ENCODE data around the gene ABCA12.

The ABCA12 gene

DNA sequence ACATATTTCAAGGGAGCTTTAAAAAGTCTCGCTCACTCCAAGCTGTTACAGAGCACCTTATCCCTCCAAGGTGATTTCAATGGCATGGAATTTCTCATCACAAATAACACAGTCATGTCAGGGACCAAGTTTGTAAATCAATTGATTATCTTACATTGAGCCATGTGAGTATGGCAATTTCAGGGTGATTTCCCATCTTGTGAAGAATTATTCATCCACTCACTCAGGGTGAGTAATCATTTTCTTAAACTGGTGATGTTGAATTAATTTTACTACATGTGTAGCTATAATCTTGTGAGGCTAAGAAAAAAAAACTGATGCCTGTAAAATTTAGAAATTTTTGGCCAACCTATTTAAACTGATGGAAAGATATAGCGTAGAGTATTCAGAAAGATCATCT is 3.3 kb upstream of the ABCA12 start:
- TF ChIP-seq, protein P1, sequence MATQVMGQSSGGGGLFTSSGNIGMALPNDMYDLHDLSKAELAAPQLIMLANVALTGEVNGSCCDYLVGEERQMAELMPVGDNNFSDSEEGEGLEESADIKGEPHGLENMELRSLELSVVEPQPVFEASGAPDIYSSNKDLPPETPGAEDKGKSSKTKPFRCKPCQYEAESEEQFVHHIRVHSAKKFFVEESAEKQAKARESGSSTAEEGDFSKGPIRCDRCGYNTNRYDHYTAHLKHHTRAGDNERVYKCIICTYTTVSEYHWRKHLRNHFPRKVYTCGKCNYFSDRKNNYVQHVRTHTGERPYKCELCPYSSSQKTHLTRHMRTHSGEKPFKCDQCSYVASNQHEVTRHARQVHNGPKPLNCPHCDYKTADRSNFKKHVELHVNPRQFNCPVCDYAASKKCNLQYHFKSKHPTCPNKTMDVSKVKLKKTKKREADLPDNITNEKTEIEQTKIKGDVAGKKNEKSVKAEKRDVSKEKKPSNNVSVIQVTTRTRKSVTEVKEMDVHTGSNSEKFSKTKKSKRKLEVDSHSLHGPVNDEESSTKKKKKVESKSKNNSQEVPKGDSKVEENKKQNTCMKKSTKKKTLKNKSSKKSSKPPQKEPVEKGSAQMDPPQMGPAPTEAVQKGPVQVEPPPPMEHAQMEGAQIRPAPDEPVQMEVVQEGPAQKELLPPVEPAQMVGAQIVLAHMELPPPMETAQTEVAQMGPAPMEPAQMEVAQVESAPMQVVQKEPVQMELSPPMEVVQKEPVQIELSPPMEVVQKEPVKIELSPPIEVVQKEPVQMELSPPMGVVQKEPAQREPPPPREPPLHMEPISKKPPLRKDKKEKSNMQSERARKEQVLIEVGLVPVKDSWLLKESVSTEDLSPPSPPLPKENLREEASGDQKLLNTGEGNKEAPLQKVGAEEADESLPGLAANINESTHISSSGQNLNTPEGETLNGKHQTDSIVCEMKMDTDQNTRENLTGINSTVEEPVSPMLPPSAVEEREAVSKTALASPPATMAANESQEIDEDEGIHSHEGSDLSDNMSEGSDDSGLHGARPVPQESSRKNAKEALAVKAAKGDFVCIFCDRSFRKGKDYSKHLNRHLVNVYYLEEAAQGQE (IDR thresholded peaks at IDR 0.05; ENCODE audit: insufficient read depth in 1 of 2, low read depth in 2 of 2, low read length in 2 of 2) = no peak
- TF ChIP-seq SIN3A (IDR thresholded peaks at IDR 0.05; ENCODE audit: borderline replicate concordance, insufficient read depth, low read length) = no peak
- no peak for TF ChIP-seq TAF1 (IDR thresholded peaks at IDR 0.05; ENCODE audit: borderline replicate concordance, insufficient read depth, low read length)
- TF ChIP-seq POLR2AphosphoS5 (IDR thresholded peaks at IDR 0.05; ENCODE audit: low read depth, low read length) = no peak
- no peak for TF ChIP-seq FOXP2 (optimal IDR thresholded peaks at IDR 0.05; ENCODE audit: borderline replicate concordance, extremely low read depth, extremely low read length, insufficient read depth)

DNA sequence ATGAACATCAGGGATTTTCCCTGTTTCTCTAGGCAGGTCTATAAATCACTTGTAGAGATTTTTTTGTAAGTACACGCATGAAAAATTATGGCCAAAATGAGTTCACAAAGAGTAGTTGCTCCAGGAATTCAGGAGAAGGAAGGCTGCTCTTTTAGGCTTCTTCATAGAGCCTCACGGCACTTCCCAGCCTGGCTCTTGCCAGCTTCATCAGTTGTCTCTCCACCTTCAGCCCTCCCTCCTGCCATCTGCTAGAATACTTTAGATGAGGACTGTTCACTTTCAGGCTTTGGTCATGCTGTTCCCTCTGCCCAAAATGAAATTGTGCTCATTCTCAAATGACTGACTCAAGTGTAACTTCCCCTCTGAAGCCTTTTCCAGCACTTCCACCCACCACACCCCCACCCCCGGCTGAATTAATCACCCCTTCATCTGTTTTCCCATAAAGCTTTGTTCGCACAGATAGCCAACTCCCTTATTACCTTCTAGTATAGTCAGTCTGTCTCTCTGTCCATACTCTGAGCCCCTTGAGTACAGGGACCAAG is 1.8 kb upstream of the ABCA12 start:
- no peak for TF ChIP-seq SIN3A (IDR thresholded peaks at IDR 0.05; ENCODE audit: borderline replicate concordance, insufficient read depth, low read length)
- TF ChIP-seq FOXP2 (optimal IDR thresholded peaks at IDR 0.05; ENCODE audit: borderline replicate concordance, extremely low read depth, extremely low read length, insufficient read depth) = no peak
- TF ChIP-seq, protein P1 (IDR thresholded peaks at IDR 0.05; ENCODE audit: insufficient read depth in 1 of 2, low read depth in 2 of 2, low read length in 2 of 2) = no peak
- TF ChIP-seq POLR2AphosphoS5 (IDR thresholded peaks at IDR 0.05; ENCODE audit: low read depth, low read length) = no peak
- TF ChIP-seq TAF1 (IDR thresholded peaks at IDR 0.05; ENCODE audit: borderline replicate concordance, insufficient read depth, low read length) = no peak

DNA sequence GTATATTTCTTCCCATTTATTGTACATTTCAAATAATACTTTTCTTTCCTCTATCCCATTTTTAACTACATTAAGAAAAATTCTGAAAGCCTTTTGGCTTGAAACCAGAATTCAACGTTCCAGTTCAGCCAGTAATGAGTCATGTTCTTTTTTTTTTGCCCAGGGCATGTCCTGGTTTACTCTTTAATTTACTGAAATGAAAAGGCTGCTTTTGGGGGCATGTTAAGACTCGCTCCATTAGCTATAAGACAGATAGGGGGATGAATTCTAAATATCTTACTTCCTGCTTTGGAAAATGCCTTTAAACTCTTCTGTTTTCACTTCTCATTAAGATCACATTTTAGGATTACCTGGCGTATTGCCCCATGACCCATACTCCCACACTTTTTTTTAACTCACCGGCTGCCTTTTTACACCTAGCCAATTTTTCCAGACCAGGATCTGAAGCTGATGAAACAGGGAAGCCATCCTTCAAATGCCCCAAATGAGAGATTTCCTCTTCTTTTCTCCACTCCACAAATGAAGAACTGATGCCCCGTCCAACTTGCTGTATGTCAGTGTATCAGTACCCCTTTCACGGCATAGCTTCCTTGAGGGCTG is 585 bp downstream of the ABCA12 start:
- no peak for TF ChIP-seq POLR2AphosphoS5 (IDR thresholded peaks at IDR 0.05; ENCODE audit: low read depth, low read length)
- no peak for TF ChIP-seq FOXP2 (optimal IDR thresholded peaks at IDR 0.05; ENCODE audit: borderline replicate concordance, extremely low read depth, extremely low read length, insufficient read depth)
- no peak for TF ChIP-seq SIN3A (IDR thresholded peaks at IDR 0.05; ENCODE audit: borderline replicate concordance, insufficient read depth, low read length)
- TF ChIP-seq, protein P1 (IDR thresholded peaks at IDR 0.05; ENCODE audit: insufficient read depth in 1 of 2, low read depth in 2 of 2, low read length in 2 of 2) = no peak
- no peak for TF ChIP-seq TAF1 (IDR thresholded peaks at IDR 0.05; ENCODE audit: borderline replicate concordance, insufficient read depth, low read length)

DNA sequence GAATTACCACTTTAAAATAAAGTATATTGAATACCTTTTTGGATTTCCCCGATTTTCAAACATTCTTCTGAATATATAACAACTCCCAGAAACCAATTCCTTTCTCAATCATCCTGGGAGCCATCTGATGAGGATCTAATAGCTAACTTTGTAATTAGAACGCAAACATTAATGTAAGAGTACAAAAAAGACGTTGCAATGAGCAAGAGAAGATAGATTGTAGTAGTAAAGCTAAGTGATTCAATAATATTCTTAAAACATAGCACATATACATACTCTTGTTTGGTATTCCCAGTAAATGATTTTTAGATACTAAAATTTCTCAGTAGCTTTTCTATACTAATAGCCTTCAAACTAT is 1.1 kb downstream of the ABCA12 start:
- TF ChIP-seq POLR2AphosphoS5 (IDR thresholded peaks at IDR 0.05; ENCODE audit: low read depth, low read length) (no peak), FOXP2 (optimal IDR thresholded peaks at IDR 0.05; ENCODE audit: borderline replicate concordance, extremely low read depth, extremely low read length, insufficient read depth) (no peak), SIN3A (IDR thresholded peaks at IDR 0.05; ENCODE audit: borderline replicate concordance, insufficient read depth, low read length) (no peak), TAF1 (IDR thresholded peaks at IDR 0.05; ENCODE audit: borderline replicate concordance, insufficient read depth, low read length) (no peak)
- TF ChIP-seq, protein P1 (IDR thresholded peaks at IDR 0.05; ENCODE audit: insufficient read depth in 1 of 2, low read depth in 2 of 2, low read length in 2 of 2) = no peak

Measured in PFSK-1 (cell line).